ENCODE results near the gene PYROXD2.
A peak's percentile ranks its signal among the peaks of the same experiment; 100 is the strongest.
"Not testable (repeated sequence)": the region's sequence is repeated elsewhere in the genome, so short reads cannot be mapped to it uniquely, and the experiment has no call there.

The PYROXD2 gene

DNA sequence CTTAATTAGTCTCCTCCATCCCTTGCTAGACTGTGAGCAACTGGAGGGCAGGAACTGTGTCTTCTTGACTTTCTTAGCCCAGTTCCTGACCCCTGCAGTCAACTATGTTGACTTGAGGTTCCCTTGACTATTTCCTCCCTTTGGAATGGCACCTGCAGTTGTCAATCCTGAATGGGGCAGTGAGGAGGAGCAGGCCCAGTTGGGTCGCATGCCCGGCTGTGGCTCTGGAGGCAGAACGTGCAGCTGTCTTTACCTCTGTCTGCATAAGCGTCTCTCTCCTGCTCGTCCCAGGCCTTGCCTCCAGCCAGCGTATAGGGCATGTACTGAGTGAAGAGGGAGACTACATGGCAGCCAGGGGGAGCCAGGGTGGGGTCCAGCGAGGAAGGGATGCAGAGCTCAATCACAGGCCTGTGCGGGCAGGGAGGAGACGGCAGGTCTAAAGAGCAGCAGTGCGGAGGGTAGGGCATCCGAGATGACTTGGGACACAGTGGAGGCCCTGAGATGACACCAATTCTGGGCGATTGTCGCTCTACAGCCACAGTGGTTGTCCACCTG lies 26.8 kb downstream of the PYROXD2 start:
- ATAC-seq (ENCODE audit: low read depth): no peak
- no peaks in the 10 kb centered on the region for H3K27me3 ChIP-seq (ENCODE audit: insufficient read depth, poor library complexity, severe bottlenecking)
- no peaks in the 10 kb centered on the region for H3K9me3 ChIP-seq (ENCODE audit: severe bottlenecking)
- H3K4me1 ChIP-seq (ENCODE audit: insufficient read depth, poor library complexity, severe bottlenecking): peaks cover 5% of the 10 kb centered on the region
- no peak overlapping the region for H3K27ac ChIP-seq (ENCODE audit: poor library complexity, severe bottlenecking)
- H3K4me3 ChIP-seq (ENCODE audit: severe bottlenecking): no peak overlapping the region
- TF ChIP-seq, protein P1, sequence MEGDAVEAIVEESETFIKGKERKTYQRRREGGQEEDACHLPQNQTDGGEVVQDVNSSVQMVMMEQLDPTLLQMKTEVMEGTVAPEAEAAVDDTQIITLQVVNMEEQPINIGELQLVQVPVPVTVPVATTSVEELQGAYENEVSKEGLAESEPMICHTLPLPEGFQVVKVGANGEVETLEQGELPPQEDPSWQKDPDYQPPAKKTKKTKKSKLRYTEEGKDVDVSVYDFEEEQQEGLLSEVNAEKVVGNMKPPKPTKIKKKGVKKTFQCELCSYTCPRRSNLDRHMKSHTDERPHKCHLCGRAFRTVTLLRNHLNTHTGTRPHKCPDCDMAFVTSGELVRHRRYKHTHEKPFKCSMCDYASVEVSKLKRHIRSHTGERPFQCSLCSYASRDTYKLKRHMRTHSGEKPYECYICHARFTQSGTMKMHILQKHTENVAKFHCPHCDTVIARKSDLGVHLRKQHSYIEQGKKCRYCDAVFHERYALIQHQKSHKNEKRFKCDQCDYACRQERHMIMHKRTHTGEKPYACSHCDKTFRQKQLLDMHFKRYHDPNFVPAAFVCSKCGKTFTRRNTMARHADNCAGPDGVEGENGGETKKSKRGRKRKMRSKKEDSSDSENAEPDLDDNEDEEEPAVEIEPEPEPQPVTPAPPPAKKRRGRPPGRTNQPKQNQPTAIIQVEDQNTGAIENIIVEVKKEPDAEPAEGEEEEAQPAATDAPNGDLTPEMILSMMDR (IDR thresholded peaks at IDR 0.05; ENCODE audit: poor library complexity, severe bottlenecking): no peak
- DNase-seq (ENCODE audit: low spot score): no peak
- no peaks in the 10 kb centered on the region for H3K36me3 ChIP-seq (ENCODE audit: low read depth)

DNA sequence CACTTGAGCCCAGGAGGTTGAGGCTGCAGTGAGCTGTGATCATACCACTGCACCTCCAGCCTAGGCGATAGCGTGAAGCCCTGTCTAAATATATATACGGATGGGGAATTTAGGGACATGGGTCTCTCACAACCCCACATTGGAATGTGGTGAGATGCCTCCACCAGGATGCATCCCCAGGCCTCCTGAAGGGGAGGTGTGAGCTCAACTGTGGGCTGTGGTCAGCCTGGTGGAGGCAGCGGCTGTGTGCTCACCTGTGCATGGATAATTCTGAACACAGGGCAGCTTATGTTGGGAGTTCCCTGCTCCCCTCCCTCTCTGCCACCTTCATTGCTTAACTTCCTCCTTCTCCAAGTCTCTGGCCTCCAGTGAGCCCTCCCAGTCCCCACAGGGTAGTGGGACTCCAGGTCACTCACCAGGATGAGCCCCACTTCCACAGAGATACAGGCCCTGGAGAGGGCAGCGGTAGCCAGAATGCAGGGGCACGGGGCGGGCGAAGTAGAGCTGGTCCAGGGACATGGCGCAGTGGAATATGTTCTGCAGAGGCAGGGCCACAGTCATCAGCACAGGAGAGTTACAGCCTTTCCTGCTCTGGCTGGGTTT lies 30.4 kb downstream of the PYROXD2 start:
- Histone ChIP-seq H3K9me3 (ENCODE audit: severe bottlenecking) (no peaks in the 10 kb centered on the region), H3K4me1 (ENCODE audit: insufficient read depth, poor library complexity, severe bottlenecking) (no peaks in the 10 kb centered on the region), H3K27me3 (ENCODE audit: insufficient read depth, poor library complexity, severe bottlenecking) (no peaks in the 10 kb centered on the region), H3K36me3 (ENCODE audit: low read depth) (no peaks in the 10 kb centered on the region), H3K27ac (ENCODE audit: poor library complexity, severe bottlenecking) (no peak overlapping the region), H3K4me3 (ENCODE audit: severe bottlenecking) (no peak overlapping the region)
- TF ChIP-seq, protein P1 (IDR thresholded peaks at IDR 0.05; ENCODE audit: poor library complexity, severe bottlenecking): no peak
- ATAC-seq (ENCODE audit: low read depth) (no peak), DNase-seq (ENCODE audit: low spot score) (no peak)

DNA sequence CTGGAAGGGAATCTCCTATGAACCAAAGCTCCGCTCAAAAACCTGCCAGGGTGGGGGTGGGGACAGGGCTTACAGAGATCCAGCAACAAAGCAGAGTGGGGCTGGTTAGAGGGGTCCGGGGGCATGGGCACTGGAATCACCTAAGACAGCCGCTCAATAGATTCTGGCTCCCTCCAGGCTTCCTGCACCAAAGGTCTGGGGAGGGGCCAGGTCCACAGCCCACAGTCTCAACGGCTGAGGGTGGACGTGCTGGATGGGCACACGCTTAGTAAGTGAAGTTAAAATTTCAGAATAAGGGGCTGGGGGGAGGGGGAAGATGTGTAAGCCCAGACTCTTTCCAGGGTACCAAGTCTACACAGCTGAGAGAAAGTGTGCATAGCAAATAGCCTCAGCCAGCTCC lies 31.1 kb downstream of the PYROXD2 start:
- ATAC-seq (ENCODE audit: low read depth) (no peak), DNase-seq (ENCODE audit: low spot score) (no peak)
- Histone ChIP-seq H3K27me3 (ENCODE audit: insufficient read depth, poor library complexity, severe bottlenecking) (no peaks in the 10 kb centered on the region), H3K9me3 (ENCODE audit: severe bottlenecking) (no peaks in the 10 kb centered on the region), H3K4me1 (ENCODE audit: insufficient read depth, poor library complexity, severe bottlenecking) (no peaks in the 10 kb centered on the region), H3K27ac (ENCODE audit: poor library complexity, severe bottlenecking) (no peak overlapping the region), H3K36me3 (ENCODE audit: low read depth) (no peaks in the 10 kb centered on the region), H3K4me3 (ENCODE audit: severe bottlenecking) (no peak overlapping the region)
- TF ChIP-seq, protein P1 (IDR thresholded peaks at IDR 0.05; ENCODE audit: poor library complexity, severe bottlenecking): no peak

DNA sequence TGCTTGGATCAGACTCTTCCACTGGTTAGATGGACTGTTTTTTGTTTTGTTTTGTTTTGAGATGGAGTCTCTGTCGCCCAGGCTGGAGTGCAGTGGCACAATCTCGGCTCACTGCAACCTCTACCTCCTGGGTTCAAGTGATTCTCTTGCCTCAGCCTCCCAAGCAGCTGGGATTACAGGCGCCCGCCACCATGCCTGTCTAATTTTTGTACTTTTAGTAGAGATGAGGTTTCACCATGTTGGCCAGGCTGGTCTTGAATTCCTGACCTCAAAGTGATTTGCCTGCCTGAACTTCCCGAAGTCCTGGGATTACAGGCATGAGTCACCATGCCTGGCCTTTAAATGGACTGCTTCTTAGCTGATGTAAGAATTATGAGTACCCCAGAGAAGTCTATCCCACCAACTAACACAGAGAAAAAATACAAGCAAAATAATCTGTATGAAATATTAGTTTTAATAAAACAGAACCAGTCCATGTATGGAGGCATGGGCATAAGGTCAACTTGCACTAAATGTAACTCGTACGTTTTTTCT lies 31.8 kb downstream of the PYROXD2 start:
- DNase-seq (ENCODE audit: low spot score); H3K27me3 ChIP-seq (ENCODE audit: insufficient read depth, poor library complexity, severe bottlenecking); H3K27ac ChIP-seq (ENCODE audit: poor library complexity, severe bottlenecking); H3K36me3 ChIP-seq (ENCODE audit: low read depth); H3K4me1 ChIP-seq (ENCODE audit: insufficient read depth, poor library complexity, severe bottlenecking); H3K9me3 ChIP-seq (ENCODE audit: severe bottlenecking); H3K4me3 ChIP-seq (ENCODE audit: severe bottlenecking): not testable (repeated sequence)
- peak; percentile 64; the same call in 2 of the 3 replicates for ATAC-seq (ENCODE audit: low read depth)

DNA sequence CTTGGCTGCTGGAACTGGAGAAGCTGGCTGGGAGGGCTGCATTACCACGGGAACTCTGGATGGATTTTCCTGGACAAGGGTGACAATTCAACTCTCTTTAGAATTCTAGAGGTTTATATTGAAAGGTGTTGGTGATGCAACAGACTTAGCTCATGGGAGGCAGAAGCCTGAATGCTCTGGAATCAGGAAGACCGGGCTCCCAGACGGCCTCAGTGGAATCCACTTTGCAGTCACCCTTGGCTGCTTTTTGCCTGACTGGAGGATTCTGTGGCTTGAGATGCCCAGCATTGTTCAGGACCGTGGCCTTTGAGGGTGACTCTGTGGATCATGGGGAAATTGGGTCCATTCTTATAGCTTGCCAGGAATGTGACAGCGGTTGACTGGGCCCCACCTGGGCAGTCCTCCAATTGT lies 32.3 kb downstream of the PYROXD2 start:
- ATAC-seq (ENCODE audit: low read depth) (no peak), DNase-seq (ENCODE audit: low spot score) (no peak)
- Histone ChIP-seq H3K4me1 (ENCODE audit: insufficient read depth, poor library complexity, severe bottlenecking) (no peaks in the 10 kb centered on the region), H3K36me3 (ENCODE audit: low read depth) (no peaks in the 10 kb centered on the region), H3K27me3 (ENCODE audit: insufficient read depth, poor library complexity, severe bottlenecking) (no peaks in the 10 kb centered on the region), H3K27ac (ENCODE audit: poor library complexity, severe bottlenecking) (no peak overlapping the region), H3K9me3 (ENCODE audit: severe bottlenecking) (no peaks in the 10 kb centered on the region), H3K4me3 (ENCODE audit: severe bottlenecking) (no peak overlapping the region)
- TF ChIP-seq, protein P1 (IDR thresholded peaks at IDR 0.05; ENCODE audit: poor library complexity, severe bottlenecking): no peak
